H9 (cell line): ENCODE data around the gene EAF1. TPM values are rescaled to one million over a fixed set of nuclear protein-coding genes. Genes with fewer than 3 reads are reported as not detected.
A peak's percentile ranks its signal among the peaks of the same experiment; 100 is the strongest.

Source experiments
- DNase-seq: peaks from one replicate; pipeline ENCODE4 v3.0.0-alpha.2; 2017
- H2AFZ ChIP-seq: one replicate; pipeline ENCODE4 v1.6.1; 2013; ENCODE audit warnings: mild to moderate bottlenecking, low read length, control low read depth, moderate library complexity
- H2AK5ac ChIP-seq: 2 replicates; pipeline ENCODE4 v1.6.1; 2013; ENCODE audit warnings: low read length, control low read depth, mixed read lengths; ENCODE audit not compliant: insufficient read length
- H2BK120ac ChIP-seq: one replicate; pipeline ENCODE4 v1.6.1; 2013; ENCODE audit warnings: low read depth, mild to moderate bottlenecking, low read length, control low read depth, inconsistent platforms; ENCODE audit not compliant: poor library complexity, severe bottlenecking
- H2BK12ac ChIP-seq: 2 replicates; pipeline ENCODE4 v1.6.1; 2013; ENCODE audit warnings: low read length, control low read depth, mixed read lengths, low read depth; ENCODE audit not compliant: insufficient read length
- H2BK15ac ChIP-seq: 2 replicates; pipeline ENCODE4 v1.6.1; 2013; ENCODE audit warnings: low read depth, low read length, control low read depth
- H2BK20ac ChIP-seq: one replicate; pipeline ENCODE4 v1.6.1; 2013; ENCODE audit warnings: low read depth, mild to moderate bottlenecking, low read length, control low read depth, inconsistent platforms; ENCODE audit not compliant: poor library complexity, severe bottlenecking
- H2BK5ac ChIP-seq: 2 replicates; pipeline ENCODE4 v1.6.1; 2013; ENCODE audit warnings: low read length, control low read depth, mixed read lengths; ENCODE audit not compliant: insufficient read length
- H3K14ac ChIP-seq: 2 replicates; pipeline ENCODE4 v1.6.1; 2013; ENCODE audit warnings: low read length, control low read depth; ENCODE audit not compliant: insufficient read depth
- H3K18ac ChIP-seq: 2 replicates; pipeline ENCODE4 v1.6.1; 2013; ENCODE audit warnings: low read depth, mild to moderate bottlenecking, mixed read lengths, low read length, control low read depth; ENCODE audit not compliant: insufficient read length
- H3K23ac ChIP-seq: 2 replicates; pipeline ENCODE4 v1.6.1; 2013; ENCODE audit warnings: low read length, control low read depth, mixed read lengths, low read depth; ENCODE audit not compliant: insufficient read length
- H3K23me2 ChIP-seq: 2 replicates; pipeline ENCODE4 v1.6.1; 2013; ENCODE audit warnings: low read depth, mild to moderate bottlenecking, mixed read lengths, low read length, control low read depth; ENCODE audit not compliant: insufficient read length, poor library complexity, severe bottlenecking
- H3K27ac ChIP-seq: 2 replicates; pipeline ENCODE4 v1.5.1; 2013; ENCODE audit warnings: low read length, control low read depth, mixed read lengths, low read depth; ENCODE audit not compliant: insufficient read length
- H3K27me3 ChIP-seq: 2 replicates; pipeline ENCODE4 v1.6.1; 2013; ENCODE audit warnings: low read length, control low read depth, inconsistent platforms; ENCODE audit not compliant: insufficient read depth
- H3K4ac ChIP-seq: 2 replicates; pipeline ENCODE4 v1.6.1; 2013; ENCODE audit warnings: low read depth, mild to moderate bottlenecking, control low read depth, inconsistent platforms, low read length, moderate library complexity
- H3K4me1 ChIP-seq: 2 replicates; pipeline ENCODE4 v1.6.1; 2013; ENCODE audit warnings: low read length, control low read depth, inconsistent platforms; ENCODE audit not compliant: insufficient read depth
- H3K4me2 ChIP-seq: 2 replicates; pipeline ENCODE4 v1.6.1; 2013; ENCODE audit warnings: low read length, control low read depth, mixed read lengths; ENCODE audit not compliant: insufficient read length, insufficient read depth
- H3K56ac ChIP-seq: 2 replicates; pipeline ENCODE4 v1.6.1; 2013; ENCODE audit warnings: low read depth, mild to moderate bottlenecking, mixed read lengths, low read length, control low read depth; ENCODE audit not compliant: insufficient read length
- H3K79me1 ChIP-seq: 2 replicates; pipeline ENCODE4 v1.6.1; 2013; ENCODE audit warnings: low read depth, mild to moderate bottlenecking, moderate library complexity, low read length, control low read depth, inconsistent platforms; ENCODE audit not compliant: insufficient read depth, poor library complexity, severe bottlenecking
- H3K79me2 ChIP-seq: 2 replicates; pipeline ENCODE4 v1.6.1; 2013; ENCODE audit warnings: low read length, control low read depth, inconsistent platforms; ENCODE audit not compliant: insufficient read depth
- H3K9ac ChIP-seq: 2 replicates; pipeline ENCODE4 v1.6.1; 2013; ENCODE audit warnings: low read length, control low read depth, mixed read lengths; ENCODE audit not compliant: insufficient read length; ENCODE audit errors: extremely low read depth
- H3K9me3 ChIP-seq: one replicate; pipeline ENCODE4 v1.6.1; 2013; ENCODE audit warnings: low read depth, low read length, inconsistent platforms; ENCODE audit not compliant: control insufficient read depth
- H3T11ph ChIP-seq: one replicate; pipeline ENCODE4 v1.6.1; 2013; ENCODE audit warnings: mild to moderate bottlenecking, low read length, control low read depth, inconsistent platforms
- H4K20me1 ChIP-seq: one replicate; pipeline ENCODE4 v1.6.1; 2013; ENCODE audit not compliant: control insufficient read depth, insufficient read length, insufficient read depth
- H4K5ac ChIP-seq: 2 replicates; pipeline ENCODE4 v1.6.1; 2013; ENCODE audit warnings: low read depth, mild to moderate bottlenecking, mixed read lengths, low read length, control low read depth; ENCODE audit not compliant: insufficient read length
- H4K8ac ChIP-seq: replicated peaks from 2 replicates; pipeline ENCODE4 v1.6.1; 2013; ENCODE audit warnings: low read length, control low read depth, mixed read lengths, low read depth; ENCODE audit not compliant: insufficient read length
- H4K91ac ChIP-seq: 2 replicates; pipeline ENCODE4 v1.6.1; 2013; ENCODE audit warnings: low read depth, mild to moderate bottlenecking, moderate library complexity, mixed read lengths, low read length, control low read depth; ENCODE audit not compliant: insufficient read length
- H3K27ac Mint-ChIP-seq, 3 experiments: 2 replicates in 2 of 3; 3 replicates in 1 of 3; pipeline ENCODE4 v1.8.0; 2020 to 2021; ENCODE audit warnings: mixed read lengths in 3 of 3, mild to moderate bottlenecking in 1 of 3, moderate library complexity in 1 of 3
- H3K27me3 Mint-ChIP-seq: 2 replicates; pipeline ENCODE4 v1.8.0; 2021; ENCODE audit warnings: low read depth, mild to moderate bottlenecking, moderate library complexity, mixed read lengths
- H3K36me3 Mint-ChIP-seq, 3 experiments: 2 replicates in 2 of 3; 3 replicates in 1 of 3; pipeline ENCODE4 v1.8.0; 2020 to 2021; ENCODE audit warnings: low read depth in 3 of 3, mixed read lengths in 3 of 3; ENCODE audit not compliant: insufficient read depth in 1 of 3
- H3K4me1 Mint-ChIP-seq, 2 experiments: 2 replicates each; pipeline ENCODE4 v1.8.0; 2020; ENCODE audit warnings: mixed read lengths in 2 of 2
- H3K4me3 Mint-ChIP-seq, 2 experiments: 2 replicates in 1 of 2; 3 replicates in 1 of 2; pipeline ENCODE4 v1.8.0; 2020 to 2021; ENCODE audit warnings: mild to moderate bottlenecking in 2 of 2, mixed read lengths in 2 of 2, moderate library complexity in 1 of 2
- H3K9me3 Mint-ChIP-seq, 2 experiments: 2 replicates in 1 of 2; 3 replicates in 1 of 2; pipeline ENCODE4 v1.8.0; 2020; ENCODE audit warnings: mild to moderate bottlenecking in 2 of 2, mixed read lengths in 2 of 2, moderate library complexity in 1 of 2
- CTCF ChIP-seq: fragments of 200-600 bp; sonication (generic); conservative IDR thresholded peaks from 3 replicates; pipeline ENCODE4 v1.8.0; 2021; ENCODE audit warnings: antibody characterized with exemption, mild to moderate bottlenecking
- WGBS: extraction: QIAGEN DNeasy Blood & Tissue Kit; methylation state at CpG from one replicate; pipeline ENCODE4 v1.1.7; 2013; ENCODE audit warnings: missing lambda C conversion rate, low lambda C conversion rate, mixed read lengths; ENCODE audit not compliant: insufficient read length; ENCODE audit errors: extremely low coverage; 5-methylcytosine and 5-hydroxymethylcytosine counted together
- total RNA-seq: library from RNA; stranded (reverse); gene quantifications from 2 replicates; pipeline ENCODE4 v1.2.1, GENCODE V29; 2021

The EAF1 gene
- total RNA-seq, 1 experiment from 2014 or later, result 34.3 TPM

GRCh38 chr3:15399970-15400369 lies 27.4 kb upstream of the EAF1 start:
- Mint-ChIP-seq H3K4me3 (no peak overlapping the region), H3K4me1 (no peaks in the 10 kb centered on the region), H3K36me3 (peaks cover 10 to 14% (median 13%) of the 10 kb centered on the region in 3 experiments), H3K9me3 (peaks cover 28 to 30% of the 10 kb centered on the region in 2 experiments), H3K27me3 (peaks cover 11% of the 10 kb centered on the region), H3K27ac (peak overlapping the region in 1 of 3 experiments; percentile 47; a peak in 1 of 7 replicates)
- Histone ChIP-seq H3K23me2 (no peaks in the 10 kb centered on the region), H3K27me3 (no peaks in the 10 kb centered on the region), H3K18ac (no peak overlapping the region), H4K20me1 (no peaks in the 10 kb centered on the region), H3K79me1 (no peaks in the 10 kb centered on the region), H2BK20ac (no peak overlapping the region), H3K23ac (no peak overlapping the region), H4K5ac (no peak overlapping the region), H2BK5ac (no peak overlapping the region), H3K56ac (no peak overlapping the region), H3T11ph (no peak overlapping the region), H3K9me3 (peaks cover 11% of the 10 kb centered on the region), H3K14ac (no peak overlapping the region), H3K4me1 (no peaks in the 10 kb centered on the region), H3K79me2 (no peaks in the 10 kb centered on the region), H4K91ac (no peak overlapping the region), H3K4me2 (no peak overlapping the region), H4K8ac (no peak overlapping the region), H2BK12ac (no peak overlapping the region), H3K9ac (no peak overlapping the region), H2BK15ac (no peak overlapping the region), H3K4ac (no peak overlapping the region), H2AK5ac (no peak overlapping the region), H3K27ac (no peak overlapping the region), H2BK120ac (no peak overlapping the region), H2AFZ (no peak overlapping the region)
- no peak for TF ChIP-seq CTCF
- no peak for DNase-seq
- no CpG with 5 or more reads among the region's 5 CpGs for WGBS
